HG03521 (cell line): ENCODE measurements around the gene SLC37A2.
"Not testable (repeated sequence)": the region's sequence is repeated elsewhere in the genome, so short reads cannot be mapped to it uniquely, and the experiment has no call there.

Source experiments
- ATAC-seq: cut with Tn5 transposase; IDR thresholded peaks from one replicate; pipeline ENCODE4 v1.9.1; 2021; ENCODE audit warnings: mild to moderate bottlenecking, moderate library complexity; ENCODE audit not compliant: unreplicated experiment

Gene SLC37A2

DNA sequence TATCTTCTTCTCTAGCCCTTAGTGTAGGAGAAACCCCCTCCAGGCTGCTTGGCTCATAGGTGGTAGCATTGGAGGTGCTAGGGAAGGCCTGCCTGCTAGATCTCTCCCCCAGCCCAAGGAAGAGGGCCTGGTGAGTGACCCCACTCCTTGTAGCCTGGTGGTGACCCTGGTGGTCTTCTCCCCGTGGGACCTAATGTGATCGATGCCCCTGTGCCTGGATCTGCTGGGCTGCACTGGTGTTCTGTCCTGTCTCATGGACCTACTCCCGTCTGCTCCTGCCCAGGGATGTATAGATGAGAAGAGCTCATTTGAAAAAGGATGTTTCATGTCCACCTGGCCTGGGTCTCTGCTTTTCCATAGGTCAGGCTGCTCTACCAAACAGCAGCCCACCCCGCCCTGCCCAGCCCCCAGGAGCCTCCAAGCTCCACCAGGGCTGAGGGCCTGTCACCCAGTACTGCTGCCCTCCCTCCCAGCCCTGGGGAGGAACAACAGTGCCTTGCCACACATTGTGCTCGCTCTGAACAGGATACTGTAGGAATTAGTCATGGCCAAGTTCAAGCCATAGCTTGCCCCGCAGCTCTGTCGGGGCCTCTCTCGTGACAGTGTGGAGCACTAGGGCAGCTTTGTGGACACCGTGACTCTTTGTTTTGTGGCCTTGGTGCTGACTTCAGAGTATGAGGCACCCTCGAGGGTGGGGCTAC is 19.7 kb downstream of the SLC37A2 start:
- no peak for ATAC-seq

DNA sequence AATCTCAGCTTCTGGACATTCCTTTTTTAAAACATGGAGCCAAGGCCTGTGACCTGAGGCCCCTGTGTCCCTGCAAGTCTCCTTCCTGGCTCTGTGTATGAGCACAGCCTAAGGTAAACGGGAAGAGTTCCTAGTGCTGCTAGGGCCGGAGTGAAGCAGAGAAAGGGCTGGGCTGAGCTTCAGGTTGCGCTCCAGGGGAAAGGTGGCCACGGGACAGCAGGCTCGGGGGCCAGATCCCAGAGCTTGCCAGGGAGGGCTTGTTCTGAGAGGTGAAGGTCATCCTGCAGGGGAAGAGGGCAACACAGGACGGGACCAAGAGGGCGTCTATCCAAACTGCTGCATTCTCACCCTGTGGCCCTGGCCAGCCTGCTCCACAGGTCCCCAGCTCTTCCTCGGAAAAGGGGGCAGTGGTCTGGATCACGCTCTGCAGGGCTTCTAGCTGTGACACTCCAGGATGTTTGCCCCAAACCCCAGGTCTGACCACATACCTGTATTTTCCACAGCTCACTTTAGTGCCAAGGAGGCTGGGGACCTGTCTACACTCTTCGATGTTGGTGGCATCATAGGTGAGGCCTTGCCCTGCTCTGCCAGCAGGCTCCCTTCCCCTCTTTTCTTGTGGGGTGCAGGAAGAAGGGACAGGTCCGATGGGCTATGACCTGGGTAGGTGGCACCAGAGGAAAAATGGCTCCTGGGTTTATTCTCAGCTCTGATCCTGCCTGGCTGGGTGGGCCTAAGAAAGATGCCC is 20.4 kb downstream of the SLC37A2 start:
- no peak for ATAC-seq

- no peak for ATAC-seq
Measured at GRCh38 chr11:125084057-125084416, 20.9 kb downstream of the SLC37A2 start.

GRCh38 chr11:125084761-125085231 is 21.7 kb downstream of the SLC37A2 start:
- ATAC-seq, result no peak

DNA sequence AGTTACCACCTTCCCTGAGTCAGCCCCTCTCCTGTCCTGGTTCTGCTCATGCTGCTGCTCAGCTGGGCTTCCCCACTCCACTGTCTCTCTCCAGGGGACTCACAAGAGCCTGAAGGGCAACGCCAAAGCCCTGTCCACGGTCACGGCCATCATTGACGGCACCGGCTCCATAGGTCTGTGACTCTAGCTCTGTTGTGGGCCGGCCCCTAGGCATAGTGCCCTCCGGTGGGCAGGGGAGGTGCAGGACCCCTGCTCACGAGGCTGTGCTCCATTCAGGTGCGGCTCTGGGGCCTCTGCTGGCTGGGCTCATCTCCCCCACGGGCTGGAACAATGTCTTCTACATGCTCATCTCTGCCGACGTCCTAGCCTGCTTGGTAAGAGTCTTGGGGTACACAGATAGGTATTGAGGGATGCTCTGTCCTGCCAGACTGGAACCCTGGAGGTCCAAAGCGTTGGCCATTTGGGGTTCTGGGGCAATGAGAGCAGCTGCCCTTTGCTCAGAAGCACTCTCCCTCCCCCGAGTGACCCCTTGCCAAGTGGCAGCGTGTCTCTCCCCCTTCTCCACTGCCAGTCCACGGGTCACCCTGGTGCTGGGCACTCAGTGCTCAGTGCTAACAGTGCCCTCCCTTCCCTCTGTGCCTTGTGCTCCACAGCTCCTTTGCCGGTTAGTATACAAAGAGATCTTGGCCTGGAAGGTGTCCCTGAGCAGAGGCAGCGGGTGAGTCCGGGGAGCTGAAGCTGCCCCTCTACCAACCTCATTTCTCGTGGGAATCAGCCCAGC is 22.4 kb downstream of the SLC37A2 start:
- no peak for ATAC-seq

DNA sequence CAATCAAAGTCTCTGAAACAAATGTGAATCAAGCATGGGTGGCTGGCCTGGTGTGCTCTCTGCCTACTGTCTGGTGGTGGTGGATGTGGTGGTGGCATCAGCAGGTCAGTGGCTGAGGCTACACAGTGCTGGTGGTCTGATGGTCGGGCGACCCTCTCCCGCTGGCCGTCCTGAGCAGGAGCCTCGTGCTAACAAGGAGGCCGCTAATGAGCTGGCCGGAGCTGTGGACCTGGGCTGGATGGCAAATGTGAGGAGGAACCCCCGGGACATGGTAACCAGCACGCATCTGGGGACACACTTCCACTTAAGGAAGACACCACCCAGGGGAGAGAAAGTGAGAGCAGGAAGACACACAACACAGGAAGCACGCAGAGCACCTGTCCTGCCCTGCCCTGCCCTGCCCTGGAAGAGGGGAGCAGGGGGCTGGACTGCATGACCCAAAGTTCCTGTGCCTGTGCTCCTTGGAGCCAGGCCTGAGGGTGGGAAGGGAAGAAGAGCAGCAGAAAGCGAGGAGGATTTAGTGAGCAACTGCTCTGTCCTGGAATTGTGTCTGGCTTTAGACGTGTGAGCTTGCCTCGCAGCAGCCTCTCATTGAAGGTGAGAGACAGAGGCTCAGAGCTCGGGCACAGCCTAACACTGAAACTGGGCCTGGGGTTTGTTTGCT is 23.7 kb downstream of the SLC37A2 start:
- ATAC-seq, result no peak

DNA sequence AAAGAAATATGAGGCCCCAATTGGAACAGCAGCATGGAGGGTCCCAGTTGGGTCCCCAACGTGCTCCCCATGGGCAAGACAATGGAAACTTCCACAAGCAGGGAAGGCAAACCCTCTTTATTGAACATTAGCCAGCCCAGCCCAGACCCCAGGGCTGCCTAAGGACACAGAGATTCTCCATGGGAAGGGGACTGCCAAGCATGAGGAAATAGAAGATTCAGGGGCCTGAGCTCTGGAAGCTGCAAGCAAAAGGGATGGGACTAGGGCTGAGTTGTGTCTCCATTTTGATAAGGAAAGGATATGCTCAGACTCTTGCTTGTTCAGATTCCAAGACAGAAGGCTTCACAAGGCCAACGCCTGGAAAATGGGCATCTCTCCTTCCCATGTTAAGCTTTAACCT is 25.0 kb downstream of the SLC37A2 start:
- no peak for ATAC-seq

GRCh38 chr11:125088576-125089455 is 25.7 kb downstream of the SLC37A2 start:
- no peak for ATAC-seq

DNA sequence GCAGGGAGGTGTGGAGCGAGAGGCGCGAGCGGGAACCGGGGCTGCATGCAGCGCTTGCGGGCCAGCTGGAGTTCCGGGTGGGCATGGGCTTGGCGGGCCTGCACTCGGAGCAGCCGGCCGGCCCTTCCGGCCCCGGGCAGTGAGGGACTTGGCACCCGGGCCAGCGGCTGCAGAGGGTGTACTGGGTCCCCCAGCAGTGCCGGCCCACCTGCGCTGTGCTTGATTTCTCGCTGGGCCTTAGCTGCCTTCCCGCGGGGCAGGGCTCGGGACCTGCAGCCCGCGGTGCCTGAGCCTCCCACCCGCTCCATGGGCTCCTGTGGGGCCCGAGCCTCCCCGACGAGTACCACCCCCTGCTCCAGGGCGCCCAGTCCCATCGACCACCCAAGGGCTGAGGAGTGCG is 26.4 kb downstream of the SLC37A2 start:
- not testable (repeated sequence) for ATAC-seq

DNA sequence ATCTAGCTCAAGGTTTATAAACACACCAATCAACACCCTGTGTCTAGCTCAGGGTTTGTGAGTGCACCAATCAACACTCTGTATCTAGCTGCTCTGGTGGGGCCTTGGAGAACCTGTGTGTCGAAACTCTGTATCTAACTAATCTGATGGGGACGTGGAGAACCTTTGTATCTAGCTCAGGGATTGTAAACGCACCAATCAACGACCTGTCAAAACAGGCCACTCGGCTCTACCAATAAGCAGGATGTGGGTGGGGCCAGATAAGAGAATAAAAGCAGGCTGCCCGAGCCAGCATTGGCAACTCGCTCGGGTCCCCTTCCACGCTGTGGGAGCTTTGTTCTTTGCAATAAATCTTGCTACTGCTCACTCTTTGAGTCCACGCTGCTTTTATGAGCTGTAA is 27.0 kb downstream of the SLC37A2 start:
- not testable (repeated sequence) for ATAC-seq

GRCh38 chr11:125090816-125091215 is 27.7 kb downstream of the SLC37A2 start:
- no peak for ATAC-seq

DNA sequence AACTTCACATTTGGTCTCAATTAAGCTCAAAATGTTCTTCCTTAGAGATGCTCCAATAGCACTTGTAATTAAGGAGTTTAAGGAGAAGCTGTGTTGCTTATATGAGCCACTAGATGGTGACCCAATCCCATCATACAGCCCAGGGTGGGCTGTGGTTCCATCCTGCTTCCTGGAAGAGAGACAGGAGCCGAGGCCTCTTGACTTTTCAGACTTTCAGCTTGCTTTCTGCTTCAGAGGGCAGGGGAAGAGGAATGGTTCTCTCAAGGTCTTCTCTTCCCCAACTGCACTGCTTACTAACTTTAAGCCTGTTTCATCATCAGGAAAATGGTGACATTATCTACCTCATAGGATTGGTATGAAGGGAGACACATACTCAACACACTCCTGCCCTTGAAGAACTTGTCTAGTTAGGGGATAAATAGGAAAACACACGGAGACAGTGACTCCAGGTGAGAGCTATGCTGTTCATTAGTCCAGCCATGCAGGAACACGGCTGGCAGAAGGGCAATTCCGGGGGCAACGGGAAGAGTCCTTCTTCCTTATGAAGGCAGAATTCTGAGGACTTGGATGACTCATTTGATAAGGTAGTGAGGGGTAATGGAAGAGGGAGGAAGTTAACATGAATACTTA is 28.3 kb downstream of the SLC37A2 start:
- ATAC-seq, result no peak

DNA sequence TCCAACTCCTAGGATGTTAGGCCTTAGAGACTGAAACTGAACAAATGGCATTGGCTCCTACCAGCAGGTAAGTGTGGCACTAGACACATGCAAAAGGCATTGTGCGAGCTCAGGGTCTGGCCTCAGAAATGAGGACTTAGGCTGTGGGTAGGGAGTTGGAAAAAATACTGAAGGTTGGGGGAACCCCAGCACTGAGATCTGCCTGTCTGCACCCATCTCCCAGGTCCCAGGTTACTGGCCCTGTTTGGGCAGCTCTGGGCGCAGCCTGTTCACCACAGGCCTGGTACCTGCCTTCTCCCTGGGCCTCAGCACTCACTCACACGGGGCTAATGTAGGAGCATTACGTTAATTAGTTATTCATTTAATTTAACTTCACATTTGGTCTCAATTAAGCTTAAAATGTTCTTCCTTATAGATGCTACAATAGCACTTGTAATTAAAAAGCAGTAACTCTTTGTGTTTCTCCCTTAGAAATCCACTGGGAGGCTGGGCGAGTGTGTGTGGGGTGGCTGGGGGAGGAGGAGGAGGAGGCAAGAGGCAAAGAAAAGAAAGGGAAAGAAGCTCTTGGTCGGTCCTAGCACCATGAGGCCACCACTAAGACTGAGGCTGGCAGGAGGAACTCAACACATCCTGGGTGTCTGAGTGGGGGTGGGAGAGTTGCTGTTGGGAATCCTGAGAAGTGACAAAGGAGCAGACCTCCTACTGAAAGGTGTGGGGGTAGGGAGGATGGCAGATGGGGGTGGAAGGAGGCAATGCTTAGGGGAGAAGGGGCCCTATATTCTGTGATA is 29.0 kb downstream of the SLC37A2 start:
- ATAC-seq, result no peak

- ATAC-seq, result no peak
Measured at GRCh38 chr11:125092669-125093068, 29.6 kb downstream of the SLC37A2 start.

DNA sequence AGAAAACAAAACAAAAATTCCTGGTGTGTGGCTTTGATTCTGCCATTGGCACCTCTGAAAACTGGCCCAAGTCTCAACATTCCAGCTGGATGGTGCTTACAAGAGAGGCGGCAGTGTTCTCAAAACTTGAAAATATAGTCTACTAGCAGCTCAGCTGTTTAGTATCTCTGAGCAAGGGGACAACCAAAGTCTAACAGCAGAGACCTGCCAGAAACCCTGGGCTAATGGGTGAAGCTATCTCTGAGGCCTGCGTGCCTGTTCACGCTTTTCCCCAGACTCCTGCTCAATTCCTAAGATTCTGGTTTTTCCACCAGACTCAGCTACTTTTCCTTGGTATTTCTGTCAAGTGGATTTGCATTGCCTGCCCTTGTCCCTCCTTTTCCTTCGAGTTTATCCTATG is 30.4 kb downstream of the SLC37A2 start:
- ATAC-seq, result no peak

DNA sequence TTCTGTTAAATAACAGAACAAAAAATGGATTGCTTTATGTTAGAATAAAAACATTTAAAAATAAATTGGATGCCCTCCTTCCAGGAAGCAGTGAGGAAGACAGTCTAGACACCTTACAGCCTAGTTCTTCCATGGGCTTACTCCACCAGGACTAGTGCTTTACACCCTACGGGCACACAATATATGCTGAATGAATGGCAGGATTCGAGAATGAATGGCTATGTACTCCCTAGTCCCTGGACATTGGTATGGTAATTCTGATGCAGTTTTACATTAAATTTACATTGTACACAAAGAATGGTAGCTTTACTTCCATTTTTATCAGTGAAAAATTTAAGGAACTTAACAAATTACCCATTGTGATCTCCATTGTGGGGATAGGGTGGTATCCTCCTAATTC is 31.6 kb downstream of the SLC37A2 start:
- no peak for ATAC-seq

DNA sequence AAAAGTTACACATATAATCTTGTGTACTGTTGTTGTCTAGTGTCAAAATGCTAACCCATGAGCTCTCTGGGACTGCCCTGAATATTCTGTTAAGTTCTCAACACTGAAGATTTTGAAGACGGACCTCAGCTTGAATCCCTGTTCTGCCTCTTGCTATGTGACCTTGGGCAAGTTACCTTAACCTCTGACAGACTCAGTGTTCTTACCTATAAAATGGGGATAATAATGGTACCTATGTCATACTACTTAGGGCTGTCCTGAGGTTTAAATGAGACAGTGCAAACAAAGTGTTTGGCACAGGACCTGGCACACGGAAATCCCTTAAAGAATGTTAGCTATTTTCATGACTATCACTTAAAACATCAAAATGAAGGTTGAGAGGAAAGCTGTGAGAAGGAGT is 37.0 kb downstream of the SLC37A2 start:
- no peak for ATAC-seq

DNA sequence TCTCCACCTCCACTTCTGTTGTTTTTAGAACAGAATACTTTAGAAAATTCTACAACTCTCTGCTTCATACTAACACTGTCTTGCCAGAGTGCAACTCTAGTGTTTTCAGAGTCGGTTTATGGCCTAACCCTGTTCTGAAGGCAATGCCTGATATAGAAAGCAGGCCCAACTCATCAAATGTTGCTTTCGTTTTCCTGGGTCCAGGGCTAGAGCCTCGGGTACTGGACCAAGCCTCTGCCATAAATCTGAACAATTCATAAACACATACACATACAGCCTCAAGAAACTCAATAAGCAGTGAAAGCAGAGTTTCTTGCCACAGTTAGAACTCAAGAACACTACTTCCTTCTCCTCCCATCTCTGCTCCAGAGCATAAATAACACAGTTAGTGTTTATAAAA is 38.5 kb downstream of the SLC37A2 start:
- ATAC-seq, result no peak

- ATAC-seq, result no peak
Measured at GRCh38 chr11:125102025-125102424, 38.9 kb downstream of the SLC37A2 start.
